GM12865 (cell line): ENCODE measurements around the gene SERTAD3.
A peak's percentile ranks its signal among the peaks of the same experiment; 100 is the strongest.
"Not testable (repeated sequence)": the region's sequence is repeated elsewhere in the genome, so short reads cannot be mapped to it uniquely, and the experiment has no call there.

Experiments used
- DNase-seq: peaks from one replicate; pipeline ENCODE4 v3.0.0; 2010; ENCODE audit warnings: low read depth
- H3K4me3 ChIP-seq: 2 replicates; pipeline ENCODE4 v1.5.1; 2011; ENCODE audit warnings: mild to moderate bottlenecking, low read depth, low read length, control low read depth
- CTCF ChIP-seq: IDR thresholded peaks from 2 replicates; pipeline ENCODE4 v1.5.1; 2011; ENCODE audit warnings: low read length, control low read depth, low read depth, inconsistent platforms; ENCODE audit not compliant: insufficient read depth; ENCODE audit errors: missing control alignments

Gene SERTAD3, protein sequence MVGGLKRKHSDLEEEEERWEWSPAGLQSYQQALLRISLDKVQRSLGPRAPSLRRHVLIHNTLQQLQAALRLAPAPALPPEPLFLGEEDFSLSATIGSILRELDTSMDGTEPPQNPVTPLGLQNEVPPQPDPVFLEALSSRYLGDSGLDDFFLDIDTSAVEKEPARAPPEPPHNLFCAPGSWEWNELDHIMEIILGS

DNA sequence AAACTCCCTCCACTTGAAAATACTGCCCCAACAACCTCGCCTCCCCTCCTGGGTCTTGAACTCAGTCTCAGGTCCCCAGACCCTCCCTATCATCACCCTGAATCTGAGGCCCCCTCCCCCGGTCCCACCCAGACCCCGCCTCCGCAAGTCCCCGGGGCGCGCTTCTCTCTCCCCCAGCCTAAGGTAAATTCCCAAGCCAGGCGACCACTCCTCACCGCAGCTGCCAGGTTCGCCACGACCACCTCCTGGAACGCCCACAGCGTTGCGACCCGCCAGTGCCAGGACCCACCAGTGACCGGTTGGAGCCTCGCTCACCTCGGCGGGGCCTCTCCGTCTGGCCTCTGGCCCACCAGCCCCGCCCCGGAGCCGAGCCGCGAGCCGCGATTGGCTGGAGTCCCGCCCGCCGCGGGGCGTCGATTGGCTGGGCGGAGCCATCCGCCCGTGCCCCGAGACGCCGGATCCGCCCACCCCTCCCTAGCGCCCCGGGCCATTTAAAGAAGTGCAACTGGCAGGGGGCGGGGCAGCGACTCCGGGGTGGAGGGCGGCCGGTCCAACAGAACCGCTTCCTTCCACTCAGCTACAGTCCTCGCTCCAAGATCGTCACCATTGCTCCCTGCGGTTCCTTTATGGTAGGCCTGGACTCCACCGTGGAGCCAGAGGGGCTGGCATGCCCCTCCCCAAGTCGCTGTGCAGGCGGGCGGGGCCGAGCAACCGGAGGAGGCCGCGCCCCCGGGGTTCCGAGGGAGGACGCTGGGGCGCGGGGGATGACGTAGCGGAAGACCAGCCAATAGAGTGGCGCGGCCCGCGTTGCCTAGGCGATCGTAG, at the start of gene SERTAD3:
TSS of gene SERTAD3 (minus strand) at position 336 of the 825 bp plus-strand sequence. CDS start 2,255 bp downstream, outside the sequence.
- peak; percentile 97 for DNase-seq
- TF ChIP-seq CTCF, result no peak
- peak within 1 kb of the TSS; percentile 85 for H3K4me3 ChIP-seq

- no peak for TF ChIP-seq CTCF
- H3K4me3 ChIP-seq, result no peak overlapping the region
- no peak for DNase-seq
These were observed 49.6 kb upstream of the SERTAD3 start for GRCh38 chr19:40493778-40494177.

- TF ChIP-seq CTCF, result no peak
- H3K4me3 ChIP-seq, result no peak overlapping the region
- DNase-seq, result no peak
These were observed 48.1 kb upstream of the SERTAD3 start for GRCh38 chr19:40492274-40492673.

DNA sequence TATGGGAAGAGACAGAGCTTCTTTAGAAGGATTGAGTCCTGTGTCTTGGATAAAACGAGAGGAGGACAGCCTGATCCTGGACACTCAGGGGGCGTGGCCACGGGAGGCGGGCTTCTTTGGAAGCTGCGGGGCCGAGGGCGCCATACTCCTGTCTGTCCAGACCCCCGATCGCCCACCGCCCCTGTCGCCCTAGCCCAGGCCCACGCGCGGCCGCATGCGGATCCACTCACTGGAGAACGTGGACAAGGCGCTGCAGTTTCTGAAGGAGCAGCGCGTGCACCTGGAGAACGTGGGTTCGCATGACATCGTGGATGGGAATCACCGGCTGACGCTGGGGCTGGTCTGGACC, 45.7 kb upstream of the SERTAD3 start:
- H3K4me3 ChIP-seq, result no peak overlapping the region
- DNase-seq, result no peak
- TF ChIP-seq CTCF, result no peak

DNA sequence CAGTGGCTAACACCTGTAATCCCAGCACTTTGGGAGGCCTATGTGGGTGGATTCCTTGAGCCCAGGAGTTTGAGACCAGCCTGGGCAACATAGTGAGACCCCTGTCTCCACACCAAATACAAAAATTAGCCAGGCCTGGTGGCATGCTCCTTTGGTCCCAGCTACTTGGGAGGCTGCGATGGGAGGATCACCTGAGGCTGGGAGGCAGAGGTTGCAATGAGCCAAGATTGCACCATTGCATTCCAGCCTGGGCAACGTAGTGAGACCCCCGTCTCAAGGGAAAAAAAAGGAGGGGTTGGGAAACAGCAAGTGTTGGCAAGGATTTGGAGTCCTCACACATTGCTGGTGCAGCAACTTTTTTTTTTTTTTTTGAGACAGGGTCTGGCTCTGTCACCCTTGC, 41.9 kb upstream of the SERTAD3 start:
- H3K4me3 ChIP-seq, result no peak overlapping the region
- DNase-seq, result no peak
- TF ChIP-seq CTCF, result no peak

DNA sequence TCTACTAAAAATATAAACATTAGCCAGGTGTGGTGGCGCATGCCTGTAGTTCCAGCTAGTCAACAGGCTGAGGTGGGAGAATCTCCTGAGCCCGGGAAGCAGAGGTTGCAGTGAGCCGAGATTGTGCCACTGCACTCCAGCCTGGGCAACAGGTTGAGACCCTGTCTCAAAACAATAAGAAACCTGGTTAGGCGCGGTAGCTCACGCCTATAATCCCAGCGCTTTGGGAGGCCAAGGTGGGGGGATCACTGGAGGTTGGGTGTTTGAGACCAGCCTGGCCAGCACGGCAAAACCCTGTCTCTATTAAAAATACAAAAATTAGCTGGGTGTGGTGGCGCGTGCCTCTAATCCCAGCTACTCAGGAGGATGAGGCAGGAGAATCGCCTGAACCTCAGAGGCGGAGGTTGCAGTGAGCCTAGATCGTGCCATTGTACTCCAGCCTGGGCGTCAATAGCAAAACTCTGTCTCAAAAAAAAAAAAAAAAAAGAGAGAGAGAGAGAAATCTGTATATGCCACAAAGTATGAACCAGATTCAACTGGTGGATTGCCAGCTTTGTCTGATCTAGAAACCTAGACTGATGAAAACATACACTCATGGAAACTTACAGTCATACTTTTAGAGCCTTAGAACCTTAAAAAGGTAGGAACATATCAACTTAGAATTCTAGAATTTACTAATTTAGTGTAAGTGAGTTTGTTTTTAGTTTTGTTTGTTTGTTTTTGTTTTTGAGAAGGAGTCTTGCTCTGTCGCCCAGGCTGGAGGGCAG, 31.9 kb upstream of the SERTAD3 start:
- not testable (repeated sequence) for H3K4me3 ChIP-seq, DNase-seq

- TF ChIP-seq CTCF, result no peak
- no peak for DNase-seq
- H3K4me3 ChIP-seq, result no peak overlapping the region
These were observed 30.6 kb upstream of the SERTAD3 start for GRCh38 chr19:40474737-40475136.
